HG03575 (cell line): ENCODE data around the gene CPN2.

Experiments used
- ATAC-seq: cut with Tn5 transposase; IDR thresholded peaks from one replicate; pipeline ENCODE4 v1.9.1; 2021; ENCODE audit not compliant: unreplicated experiment, insufficient number of reproducible peaks, low FRiP score; ENCODE audit errors: extremely low read depth

Gene CPN2

DNA sequence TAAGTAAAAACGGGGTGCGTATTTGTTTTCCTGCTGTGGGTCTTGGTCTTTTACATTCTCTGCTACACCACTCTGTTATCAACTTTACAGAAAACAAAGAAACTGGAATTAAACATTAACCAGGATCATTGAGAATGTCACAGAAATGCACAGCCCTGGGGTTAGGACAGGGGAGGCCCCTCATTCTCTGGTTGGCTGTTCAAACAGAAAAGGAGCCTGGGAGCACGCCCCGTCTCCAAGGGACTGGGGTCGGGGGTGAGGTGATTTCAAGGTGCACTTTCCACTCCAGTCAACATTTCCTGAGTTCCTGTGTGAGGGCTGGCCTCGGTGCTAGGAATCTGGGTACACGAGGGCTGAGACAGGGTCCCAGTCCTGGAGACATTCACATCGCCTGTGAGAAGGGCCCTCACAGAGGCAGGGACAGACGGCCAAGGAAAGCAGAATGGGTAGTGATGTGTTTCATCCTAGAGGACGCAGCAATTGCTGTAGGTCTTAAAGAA lies 30.3 kb downstream of the CPN2 start:
- no peak for ATAC-seq

DNA sequence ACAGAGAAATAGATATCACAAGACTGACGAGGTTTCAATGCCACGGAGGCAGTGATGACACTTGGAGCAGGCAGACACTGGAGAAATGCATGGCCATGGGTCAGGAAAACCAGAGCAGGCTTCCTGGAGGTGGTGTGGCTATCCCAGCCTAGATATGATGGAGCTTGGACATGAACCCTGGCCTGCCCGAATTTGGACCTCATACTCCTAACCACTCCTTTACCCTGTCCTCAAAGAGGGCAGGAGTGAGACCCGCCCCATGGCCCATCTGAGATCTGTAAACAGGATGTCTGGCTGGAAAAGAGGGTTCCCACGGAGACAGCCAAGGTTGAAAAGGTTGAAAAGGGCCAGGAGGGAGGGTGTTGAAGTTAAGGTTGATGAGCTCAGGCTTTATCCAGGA lies 31.0 kb downstream of the CPN2 start:
- ATAC-seq: no peak

DNA sequence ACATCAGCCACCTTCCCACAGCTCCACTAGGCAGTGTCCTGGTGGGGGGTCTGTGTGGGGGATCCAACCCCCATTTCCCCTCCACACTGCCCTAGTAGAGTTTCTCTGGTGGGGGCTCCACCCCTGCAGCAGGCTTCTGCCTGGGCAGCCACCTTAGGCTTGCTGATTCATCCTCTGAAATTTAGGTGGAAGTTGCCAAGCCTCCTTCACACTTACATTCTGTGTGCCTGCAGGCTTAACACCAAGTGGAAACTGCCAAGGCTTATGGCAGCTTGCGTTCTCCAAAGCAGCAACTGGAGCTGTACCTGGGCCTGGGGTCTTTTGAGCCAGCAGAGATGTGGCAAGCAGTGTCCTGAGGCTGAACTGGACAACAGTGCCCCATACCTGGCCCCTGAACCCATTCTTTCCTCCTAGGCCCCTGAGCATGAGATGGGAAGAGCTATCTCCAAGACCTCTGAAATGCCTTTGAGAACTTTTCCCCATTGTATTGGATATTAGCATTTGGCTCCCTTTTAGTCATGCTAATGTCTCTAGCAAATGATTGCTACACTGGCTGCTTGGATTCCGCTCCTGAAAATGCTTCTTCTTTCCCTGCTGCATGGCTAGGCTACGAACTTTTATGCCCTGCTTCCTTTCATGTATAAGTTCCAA lies 32.5 kb downstream of the CPN2 start:
- no peak for ATAC-seq

DNA sequence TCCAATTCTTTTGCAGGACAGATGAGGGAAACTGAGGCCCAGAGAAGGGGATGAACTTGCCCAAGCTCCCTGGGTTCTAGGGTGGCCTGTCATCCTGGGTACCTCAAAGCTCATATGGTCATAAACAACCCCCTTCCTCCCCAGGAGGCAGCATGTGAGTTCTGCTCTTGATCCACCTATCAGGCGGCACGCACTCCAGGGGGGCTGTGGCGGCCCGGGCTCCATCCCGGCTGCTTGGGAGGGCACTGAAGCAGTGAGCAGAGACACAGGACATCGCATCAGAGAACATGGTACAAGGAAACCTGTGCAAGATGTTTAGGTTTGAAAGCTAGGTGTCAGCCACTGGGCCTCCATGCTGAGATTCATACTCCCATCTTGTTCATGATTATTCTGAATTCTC lies 34.2 kb downstream of the CPN2 start:
- no peak for ATAC-seq

DNA sequence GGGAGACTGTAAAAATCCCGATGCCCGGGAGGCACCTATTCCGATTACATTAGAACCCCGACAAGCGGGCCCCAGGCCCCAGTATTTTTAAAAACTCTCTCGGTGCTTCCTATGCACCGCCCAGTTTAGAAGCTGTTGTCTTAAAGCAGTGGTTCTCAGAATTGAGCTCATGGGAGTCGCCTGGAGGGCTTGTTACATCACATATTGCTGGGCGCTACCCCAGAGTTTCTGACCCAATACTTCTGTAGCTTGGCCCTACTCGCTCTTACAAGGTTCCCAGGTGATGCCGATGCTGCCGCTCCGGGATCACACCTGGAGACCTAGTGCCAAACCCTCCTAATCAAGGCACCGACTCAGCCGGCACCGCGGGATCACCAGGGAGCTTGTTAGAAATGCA lies 35.2 kb downstream of the CPN2 start:
- ATAC-seq: no peak

DNA sequence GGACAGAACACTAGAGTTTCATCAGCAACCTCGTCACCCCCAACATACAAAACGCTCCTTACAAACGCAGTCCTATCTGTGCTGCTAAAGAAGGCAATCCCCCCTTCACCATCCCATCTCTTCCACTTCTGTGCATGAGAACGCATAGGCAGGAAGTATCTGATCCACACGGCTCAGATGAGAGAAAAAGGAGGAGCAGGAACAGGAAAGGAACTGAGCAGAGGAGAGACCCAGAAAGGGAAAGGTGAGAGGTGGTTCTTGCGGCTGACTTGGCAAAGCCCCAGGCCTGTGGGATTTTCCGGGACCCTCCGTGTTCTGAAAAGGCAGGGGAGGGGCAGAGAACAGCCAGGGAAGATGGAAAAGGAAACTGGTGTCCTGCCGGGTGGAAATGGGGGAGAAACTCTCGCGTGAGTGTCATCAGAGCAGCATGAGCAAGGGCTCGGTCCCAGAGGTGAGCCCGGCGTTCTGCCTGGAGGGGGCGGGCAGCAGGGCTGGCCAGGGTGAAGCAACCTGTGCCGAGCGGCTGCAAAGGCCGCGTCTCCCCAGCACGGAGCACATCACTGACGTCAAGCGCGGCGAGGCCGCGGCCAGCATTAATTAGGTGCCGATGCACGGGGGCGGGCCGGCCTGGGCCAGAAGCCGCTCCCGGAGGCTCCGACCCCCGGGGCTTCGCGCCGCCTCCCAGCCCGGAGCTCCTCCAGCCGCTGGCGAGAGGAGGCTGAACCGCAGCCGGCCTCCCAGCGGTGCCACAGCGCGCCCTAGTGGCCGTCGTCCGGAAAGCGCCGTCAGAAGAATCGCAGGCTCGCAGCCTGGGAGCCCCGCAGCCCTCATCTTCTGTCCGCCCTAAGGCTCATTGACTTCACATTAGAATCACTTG lies 35.8 kb downstream of the CPN2 start:
- ATAC-seq: peak; percentile 77

DNA sequence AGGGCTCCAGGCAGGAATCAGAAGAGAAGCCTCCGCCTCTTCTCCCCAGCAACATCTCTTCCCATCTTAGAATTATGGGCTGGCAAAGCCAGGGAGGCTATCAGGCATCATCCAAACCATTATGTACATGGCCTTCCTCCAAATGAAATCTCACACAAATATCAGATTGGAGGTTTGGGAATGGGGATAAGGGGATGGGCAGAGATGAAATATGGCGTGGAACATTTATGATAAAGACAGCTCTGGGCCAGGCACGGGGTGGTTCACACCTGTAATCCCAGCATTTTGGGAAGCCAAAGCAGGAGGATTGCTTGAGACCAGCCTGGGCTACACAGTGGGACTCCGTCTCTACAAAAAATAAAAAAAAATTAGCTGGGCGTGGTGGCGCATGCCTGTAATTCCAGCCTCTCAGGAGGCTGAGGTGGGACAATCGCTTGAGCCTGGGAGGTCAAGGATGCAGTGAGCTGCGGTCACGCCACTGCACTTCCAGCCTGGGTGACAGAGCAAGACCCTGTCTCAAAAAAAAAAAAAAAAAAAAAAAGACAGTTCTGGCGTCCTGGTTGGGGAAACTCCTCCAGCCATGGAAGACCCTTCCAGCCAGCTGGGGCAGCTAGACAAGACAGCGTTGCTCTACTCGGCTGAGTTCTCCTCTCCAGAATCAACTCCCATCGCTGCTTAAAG lies 36.6 kb downstream of the CPN2 start:
- no peak for ATAC-seq

DNA sequence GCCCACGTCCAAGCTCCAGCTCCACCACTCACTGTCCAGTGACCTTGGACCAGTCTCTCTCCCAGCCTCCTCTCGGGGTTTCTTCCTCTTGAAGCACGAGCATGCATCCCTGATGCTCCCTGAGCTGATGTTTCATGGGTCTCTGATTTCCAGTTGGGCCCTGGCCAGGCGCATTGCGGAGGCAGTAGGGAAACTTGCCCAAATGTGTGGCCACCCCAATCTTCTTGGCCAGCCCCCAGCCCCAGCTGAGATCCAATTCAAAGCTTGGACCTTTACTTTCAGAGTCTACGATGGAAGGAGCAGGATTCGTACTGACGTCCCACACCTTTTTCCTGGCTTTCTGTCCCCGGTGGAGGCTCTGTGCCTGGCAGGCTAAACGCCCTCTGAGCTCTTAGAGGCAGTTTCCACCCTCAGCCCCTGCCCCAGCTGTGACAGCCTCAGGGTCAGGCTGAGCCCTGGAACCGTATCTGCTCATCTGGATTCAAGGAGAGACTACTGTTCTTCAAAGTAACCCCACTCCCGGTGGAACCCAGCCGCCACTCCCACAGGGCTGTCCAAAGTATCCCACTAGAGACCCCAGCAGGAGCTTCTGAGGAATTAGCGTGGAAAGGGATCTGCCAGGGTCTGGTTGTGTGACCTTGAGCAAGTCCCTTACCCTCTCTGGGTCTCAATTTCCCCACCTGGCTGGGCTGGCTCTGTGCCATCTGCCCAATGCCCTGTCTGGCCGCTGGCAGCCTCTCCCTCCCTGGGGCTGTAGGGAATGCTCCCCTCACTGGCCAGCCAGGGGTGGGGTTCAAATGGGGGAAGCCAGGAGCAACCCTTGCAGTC lies 37.4 kb downstream of the CPN2 start:
- ATAC-seq: no peak

DNA sequence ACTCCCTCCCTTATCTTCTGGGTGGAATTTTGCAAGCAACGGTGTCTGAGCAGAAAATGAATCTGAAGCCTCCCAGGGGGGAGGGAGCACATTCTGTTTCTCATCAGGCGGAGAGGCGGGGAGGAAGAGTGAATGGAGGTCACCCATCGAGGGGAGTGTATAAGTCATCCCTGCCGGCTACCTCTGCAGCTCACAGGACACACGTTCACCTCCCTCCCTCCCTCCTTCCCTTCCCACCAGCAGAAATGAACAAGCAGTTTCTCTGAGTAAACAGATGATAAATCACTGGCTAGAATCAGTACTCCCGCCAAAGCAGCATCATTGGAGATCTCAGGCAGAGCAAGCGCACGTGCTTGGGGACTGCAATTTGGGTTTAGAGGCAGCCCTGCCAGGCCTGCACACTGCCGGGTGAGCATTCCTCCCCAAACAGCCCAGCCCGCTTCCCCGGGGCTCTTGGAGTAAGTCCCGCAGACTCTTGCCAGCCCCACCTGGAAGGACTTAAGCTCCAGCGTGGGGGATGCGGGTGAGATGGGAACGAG lies 38.3 kb downstream of the CPN2 start:
- no peak for ATAC-seq

DNA sequence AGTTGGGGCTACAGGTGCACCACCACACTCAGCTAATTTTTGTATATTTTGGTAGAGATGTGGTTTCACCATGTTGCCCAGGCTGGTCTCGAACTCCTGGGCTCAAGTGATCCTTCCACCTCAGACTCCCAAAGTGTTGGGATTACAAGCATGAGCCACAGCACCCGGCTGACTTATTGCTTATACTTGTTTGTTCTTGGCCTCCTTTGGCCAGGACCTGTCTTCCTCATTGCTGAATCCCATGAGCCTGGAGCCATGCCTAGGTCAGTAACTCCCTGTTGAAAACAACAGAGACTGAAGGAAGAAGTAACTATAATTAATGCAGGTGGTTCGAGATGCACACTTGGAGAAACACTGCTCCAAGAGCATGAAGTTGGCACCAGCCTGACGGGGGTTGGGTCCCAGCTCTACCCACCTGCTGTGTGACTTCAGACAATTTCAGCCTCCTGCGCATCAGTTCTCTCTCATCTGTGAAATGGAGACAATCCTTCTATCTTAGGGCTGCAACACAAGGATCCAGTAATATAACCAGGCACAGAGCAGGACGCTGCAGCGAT lies 38.9 kb downstream of the CPN2 start:
- ATAC-seq: no peak

DNA sequence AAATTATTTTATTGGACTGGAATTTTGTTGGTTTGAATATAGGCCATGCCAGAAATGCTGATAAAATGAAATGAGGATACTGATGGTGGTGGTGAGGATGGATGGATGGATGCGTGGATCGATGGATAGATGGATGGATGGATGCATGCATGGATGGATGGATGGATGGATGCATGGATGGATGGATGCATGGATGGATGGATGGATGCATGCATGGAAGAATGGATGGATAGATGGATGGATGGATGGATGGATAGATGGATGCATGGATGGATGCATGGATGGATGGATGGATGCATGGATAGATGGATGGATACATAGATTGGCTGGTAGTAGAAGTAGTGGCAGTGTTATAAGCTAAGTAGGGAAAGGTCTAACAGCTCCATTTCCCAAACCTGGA lies 40.1 kb downstream of the CPN2 start:
- ATAC-seq: no peak

DNA sequence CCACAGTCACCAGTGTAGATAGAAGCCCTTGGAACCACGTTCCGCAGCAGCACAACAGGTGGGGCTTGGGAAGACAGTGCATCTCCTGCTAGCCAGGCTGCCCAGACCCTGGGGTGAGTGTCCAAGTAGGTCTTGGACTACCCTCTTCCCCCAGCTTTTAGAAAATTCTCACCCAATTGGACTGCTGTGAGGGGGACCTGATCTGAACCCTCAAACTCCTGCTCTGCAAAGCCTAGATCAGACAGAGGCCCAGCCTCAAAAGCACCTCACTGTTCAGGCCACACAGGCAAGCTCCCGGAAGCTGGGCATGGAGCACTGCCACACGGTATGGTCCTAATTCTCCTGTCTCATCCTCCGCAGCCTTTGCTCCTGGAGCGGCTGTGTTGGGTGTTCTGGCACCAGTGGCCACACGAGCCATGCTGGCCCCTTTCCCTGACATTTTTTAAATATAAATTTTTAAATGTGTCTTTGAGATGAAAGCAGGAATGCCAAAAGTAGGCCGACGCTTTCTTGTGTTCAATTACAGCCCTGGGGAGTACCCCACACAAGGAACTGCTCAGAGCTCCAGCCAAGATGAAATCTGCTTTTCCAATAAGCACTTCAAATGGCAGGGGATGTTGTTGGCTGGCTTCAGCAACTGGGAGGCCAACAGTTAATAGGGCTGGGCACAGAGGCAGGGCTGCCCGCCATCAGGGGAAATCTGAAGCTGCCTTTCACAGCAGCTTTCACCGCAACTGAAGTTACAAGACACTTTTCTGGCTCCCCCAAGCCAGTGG lies 40.9 kb downstream of the CPN2 start:
- ATAC-seq: no peak

DNA sequence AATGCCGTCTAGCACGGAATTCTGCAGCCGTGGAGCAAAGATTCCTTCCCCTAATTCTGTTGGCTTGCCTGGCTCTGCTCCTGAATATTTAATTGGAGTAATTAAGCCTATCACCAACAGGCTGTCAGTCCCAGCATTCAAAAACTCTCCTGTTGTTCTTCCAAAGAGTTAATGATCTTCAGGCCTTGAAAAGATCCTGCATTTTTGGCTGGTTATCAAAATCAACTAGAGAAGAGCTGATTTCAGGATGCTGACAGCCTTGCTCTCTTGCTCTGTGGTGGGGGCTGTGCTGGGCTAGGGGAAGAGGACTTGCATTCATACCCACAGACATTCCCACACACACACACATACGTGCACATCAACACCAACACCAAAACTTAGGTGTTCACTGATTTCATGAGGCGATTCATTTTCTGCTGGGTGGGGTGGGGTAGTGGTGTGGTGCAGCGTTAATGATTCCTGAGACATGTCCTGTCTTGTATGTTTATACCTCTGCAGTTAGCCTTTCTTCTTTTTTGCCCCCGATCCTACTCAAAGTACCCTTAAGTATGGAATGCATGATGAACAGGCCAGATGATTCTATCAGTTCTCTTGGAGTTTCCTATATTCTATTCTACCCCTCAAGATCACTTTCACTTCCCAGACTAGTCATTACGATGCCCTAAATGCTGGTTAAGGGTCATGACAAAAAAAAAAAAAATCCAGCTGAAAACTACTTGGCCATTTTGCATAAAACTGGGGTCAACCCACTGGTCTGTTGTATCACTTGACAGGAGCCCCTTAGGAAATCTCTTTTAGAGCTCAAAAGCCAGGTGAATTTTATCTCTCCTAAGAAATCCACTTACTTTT lies 42.3 kb downstream of the CPN2 start:
- no peak for ATAC-seq

DNA sequence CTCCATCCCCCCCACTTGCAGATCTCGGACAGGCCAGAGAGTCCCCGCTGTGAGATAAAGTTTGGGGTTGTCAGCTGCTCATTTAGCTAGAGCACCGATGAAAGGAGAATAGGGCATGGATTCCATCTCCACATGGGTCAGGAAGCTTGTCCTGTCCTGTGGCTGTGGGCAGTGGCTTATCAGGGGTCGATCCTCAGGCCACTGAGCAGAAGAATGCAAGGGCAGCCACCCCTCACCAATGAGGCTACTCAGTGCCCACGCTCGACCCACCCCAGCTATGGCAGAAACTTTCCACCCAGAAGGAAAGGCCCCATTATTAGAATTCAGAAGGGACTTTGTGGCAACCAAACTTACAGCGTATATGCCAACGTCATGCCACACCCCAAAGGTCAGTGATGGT lies 43.3 kb downstream of the CPN2 start:
- no peak for ATAC-seq

DNA sequence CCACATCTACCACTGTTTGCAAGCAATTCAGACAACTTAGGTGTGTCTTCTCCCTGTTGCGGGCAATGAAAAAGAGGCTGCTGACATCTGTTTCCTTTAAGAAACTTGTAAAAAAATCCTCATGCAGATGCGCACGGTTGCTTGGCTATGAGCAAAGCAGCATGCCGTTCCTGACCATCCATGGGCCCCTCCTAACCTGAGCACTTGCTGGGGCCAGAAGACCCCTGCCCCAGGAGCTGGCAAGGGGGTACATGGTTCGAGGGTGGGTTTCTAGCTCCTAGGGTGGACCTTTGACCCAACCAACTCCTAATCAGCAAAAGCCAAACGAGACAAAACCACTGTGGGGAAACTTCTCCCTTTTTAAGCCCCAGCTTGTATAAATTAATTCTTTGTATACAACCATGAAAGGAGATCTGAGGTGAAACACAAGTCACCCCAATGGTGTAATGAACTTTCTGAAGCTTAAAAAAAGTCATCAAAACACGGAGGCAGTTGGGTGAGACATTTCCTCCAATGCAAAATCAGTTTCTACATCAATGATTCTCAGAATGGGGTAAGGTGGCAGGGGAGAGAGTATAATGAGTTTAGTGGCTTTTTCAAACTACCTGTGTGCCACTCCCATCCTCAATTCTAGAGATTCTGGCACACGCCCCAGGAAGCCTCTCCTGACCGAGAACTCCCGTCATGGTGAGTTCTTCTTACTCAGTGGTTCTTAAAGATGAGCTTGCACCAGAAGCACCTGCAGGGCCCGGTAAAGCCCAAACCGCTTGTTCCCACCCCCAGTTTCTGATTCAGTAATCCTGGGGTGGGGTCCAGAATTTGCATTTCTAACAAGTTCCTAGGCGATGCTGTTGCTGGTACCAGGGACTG lies 44.1 kb downstream of the CPN2 start:
- ATAC-seq: peak; percentile 28

DNA sequence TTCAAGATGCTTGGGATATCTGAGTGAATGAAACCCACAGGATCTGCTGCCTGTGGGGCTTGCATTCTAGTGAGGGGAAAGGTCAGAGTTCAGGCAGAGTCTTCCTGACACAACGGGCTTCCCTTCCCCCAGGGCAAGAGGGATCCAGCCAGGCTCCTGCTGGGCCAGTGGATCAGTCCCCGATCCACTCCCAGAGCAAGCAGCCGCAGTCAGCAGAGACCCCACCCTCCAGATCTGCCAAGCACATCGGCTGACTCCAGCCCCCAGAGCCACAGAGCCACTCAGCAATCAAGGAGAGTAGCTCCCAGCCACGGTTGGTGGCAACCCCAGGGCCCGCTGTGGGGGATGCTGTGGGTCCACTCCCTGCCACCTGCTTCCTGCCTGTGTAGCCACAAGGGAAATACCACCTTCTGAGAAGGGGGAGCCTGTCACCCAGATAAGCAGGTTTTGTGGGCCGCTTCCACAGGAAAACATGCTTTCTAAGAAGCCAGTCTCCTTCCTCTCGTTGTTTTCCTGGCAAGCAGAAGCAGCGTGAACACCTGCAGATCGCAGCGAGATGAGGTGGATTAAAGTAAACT lies 44.9 kb downstream of the CPN2 start:
- ATAC-seq: peak; percentile 19
